ENCODE results near the gene CAPN7.

The CAPN7 gene

DNA sequence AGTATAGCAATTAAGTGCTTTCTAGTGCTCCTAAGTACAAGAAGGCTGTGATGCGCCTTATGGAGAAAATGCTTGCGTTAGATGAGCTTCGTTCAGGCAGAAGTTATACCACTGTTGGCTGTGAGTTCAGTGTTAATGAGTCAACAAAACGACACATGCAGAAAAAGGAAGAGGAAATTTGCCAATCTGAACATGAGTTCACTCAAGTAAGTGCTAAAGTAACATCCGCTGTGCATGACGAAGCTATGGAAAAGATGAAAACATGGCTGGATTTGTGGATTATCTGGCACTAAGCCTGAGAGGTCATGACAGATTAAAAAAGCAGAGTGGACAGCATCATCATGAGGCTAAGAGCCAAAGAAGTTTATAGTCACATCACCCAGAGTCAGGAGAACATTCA lies 89.5 kb downstream of the CAPN7 start:
- no peak for TF ChIP-seq CTCF (IDR thresholded peaks at IDR 0.05; ENCODE audit: borderline replicate concordance, insufficient read depth, low read depth, low read length)

GRCh38 chr3:15297608-15298350 lies 91.7 kb downstream of the CAPN7 start:
- no peak overlapping the region for H3K4me3 ChIP-seq (ENCODE audit: low read depth, low read length)
- no peak for TF ChIP-seq CTCF (IDR thresholded peaks at IDR 0.05; ENCODE audit: borderline replicate concordance, insufficient read depth, low read depth, low read length)

More for the DNA sequence above, 89.5 kb downstream of the CAPN7 start:
- no peak overlapping the region for H3K4me3 ChIP-seq (ENCODE audit: low read depth, low read length)

- TF ChIP-seq CTCF (IDR thresholded peaks at IDR 0.05; ENCODE audit: borderline replicate concordance, insufficient read depth, low read depth, low read length) = no peak
Measured at GRCh38 chr3:15298504-15298903, 92.5 kb downstream of the CAPN7 start.

DNA sequence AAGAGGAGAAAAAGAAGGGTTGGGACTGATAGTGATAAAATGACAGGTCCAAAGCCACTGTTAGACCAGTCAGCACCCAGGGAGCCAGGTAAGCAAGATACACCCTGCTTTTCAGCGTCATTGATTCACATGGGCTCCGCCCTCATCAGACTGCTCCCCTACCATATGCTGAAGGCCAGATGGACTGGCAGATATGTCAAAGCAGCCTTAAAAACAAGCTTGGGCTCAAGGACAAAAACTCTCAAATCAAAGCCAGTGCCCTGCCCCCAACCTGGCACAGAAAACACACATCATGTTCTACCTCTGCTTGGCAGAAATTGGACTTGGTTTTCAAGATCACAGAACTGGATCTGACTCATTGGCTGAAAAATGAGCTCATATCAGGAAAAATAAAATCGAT lies 93.0 kb downstream of the CAPN7 start:
- TF ChIP-seq CTCF (IDR thresholded peaks at IDR 0.05; ENCODE audit: borderline replicate concordance, insufficient read depth, low read depth, low read length) = no peak
- H3K4me3 ChIP-seq (ENCODE audit: low read depth, low read length) = no peak overlapping the region

More at GRCh38 chr3:15298504-15298903, 92.5 kb downstream of the CAPN7 start:
- H3K4me3 ChIP-seq (ENCODE audit: low read depth, low read length) = no peak overlapping the region

DNA sequence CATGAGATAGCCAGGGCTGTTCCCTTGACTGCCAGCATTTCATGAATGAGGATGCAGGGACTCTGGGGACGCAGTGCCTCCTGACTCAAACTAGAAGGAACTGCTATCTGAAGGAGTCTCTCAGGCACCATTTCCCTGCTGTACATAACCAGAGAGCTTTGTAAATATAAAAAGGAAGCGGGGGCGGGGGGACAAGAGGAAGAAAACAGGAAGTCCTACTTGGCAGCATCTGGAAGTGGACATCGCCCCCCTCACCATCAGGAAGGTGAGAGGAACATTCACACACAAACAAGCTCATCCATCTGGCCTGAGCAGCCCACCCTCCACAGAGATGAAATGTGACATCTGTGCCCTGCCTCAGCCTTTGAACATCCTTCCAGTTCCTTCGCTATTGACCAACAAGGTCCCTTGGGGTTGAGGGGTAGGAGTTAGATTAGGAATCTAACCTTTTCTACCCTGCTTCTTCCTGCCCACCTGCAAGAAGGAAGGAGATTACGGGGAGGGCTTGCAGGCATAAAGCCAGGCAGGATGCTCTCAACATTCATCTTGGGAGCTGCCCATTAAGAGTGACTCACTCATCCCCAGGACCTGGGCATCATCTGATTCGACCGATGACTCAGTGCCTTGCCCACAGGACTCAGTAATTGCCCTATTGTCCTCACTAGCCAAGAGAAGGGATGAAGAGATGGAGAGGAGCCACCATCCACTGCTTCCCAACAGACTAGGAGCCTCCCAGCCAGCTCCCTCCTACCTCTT lies 94.5 kb downstream of the CAPN7 start:
- no peak overlapping the region for H3K4me3 ChIP-seq (ENCODE audit: low read depth, low read length)
- no peak for TF ChIP-seq CTCF (IDR thresholded peaks at IDR 0.05; ENCODE audit: borderline replicate concordance, insufficient read depth, low read depth, low read length)

- no peak for TF ChIP-seq CTCF (IDR thresholded peaks at IDR 0.05; ENCODE audit: borderline replicate concordance, insufficient read depth, low read depth, low read length)
- no peak overlapping the region for H3K4me3 ChIP-seq (ENCODE audit: low read depth, low read length)
Measured at GRCh38 chr3:15301761-15302160, 95.7 kb downstream of the CAPN7 start.

Measured in GM12875 (cell line).